Astrocyte of the hippocampus (primary cell): ENCODE results near the gene CLN5.

Source experiments
- DNase-seq: peaks from one replicate; pipeline ENCODE4 v3.0.0; 2011; ENCODE audit warnings: low read depth, low spot score

Gene CLN5

GRCh38 chr13:77016888-77017623 is 25.2 kb downstream of the CLN5 start:
- no peak for DNase-seq

GRCh38 chr13:77019756-77020155 is 27.9 kb downstream of the CLN5 start:
- no peak for DNase-seq

DNA sequence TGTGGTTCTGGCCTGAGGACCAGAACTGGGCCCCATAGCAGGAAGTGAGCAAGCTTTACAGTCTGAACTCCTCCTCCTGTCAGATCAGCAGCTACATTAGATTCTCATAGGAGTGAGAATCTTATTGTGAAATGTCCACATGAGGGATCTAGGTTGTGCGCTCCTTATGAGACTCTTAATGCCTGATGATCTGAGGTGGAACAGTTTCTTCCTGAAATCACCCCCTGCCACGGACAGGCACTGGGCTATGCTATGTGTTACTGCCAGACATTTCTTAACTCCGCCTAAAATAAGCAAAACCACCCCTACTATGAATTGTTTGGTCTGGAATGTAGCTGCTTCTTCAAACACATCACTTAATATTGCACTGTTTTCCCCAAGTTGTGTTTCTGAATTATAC is 30.5 kb downstream of the CLN5 start:
- DNase-seq = no peak

DNA sequence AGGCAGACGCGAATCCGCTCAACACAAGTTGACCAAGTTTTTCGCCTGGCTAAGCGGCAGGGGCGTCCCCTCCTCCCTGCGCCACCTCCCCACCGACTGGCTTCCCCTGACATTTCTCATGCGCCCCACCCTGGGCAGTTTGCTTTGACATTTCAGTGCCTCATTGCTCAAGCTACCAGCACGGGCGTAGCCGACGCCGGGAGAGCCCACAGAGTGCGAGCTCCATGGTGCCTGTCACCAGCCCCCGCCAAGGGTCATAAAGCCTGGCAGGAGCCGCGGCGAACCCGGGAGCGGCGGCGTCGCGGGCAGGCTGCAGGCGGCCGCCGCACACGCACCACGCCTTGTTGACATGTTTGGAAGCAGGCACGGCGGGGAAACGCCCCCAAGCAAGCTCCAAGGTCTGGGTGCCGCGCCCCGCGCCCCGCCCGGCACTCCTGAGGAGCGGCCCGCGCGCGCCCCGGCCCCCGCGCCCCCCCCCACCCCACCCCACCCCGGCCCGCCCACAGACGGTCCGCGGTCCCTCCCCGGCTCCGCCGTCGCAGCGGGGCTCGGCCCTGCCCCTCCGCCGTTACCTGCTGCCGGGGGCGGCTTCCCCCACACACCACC is 34.5 kb downstream of the CLN5 start:
- DNase-seq = peak; percentile 73

GRCh38 chr13:77026861-77027621 is 35.2 kb downstream of the CLN5 start, which contains the start of gene FBXL3:
Gene FBXL3, minus strand, starts transcription at chr13:77027159. Its CDS starts 5,299 bp downstream, at chr13:77021860.
- peak; percentile 96 for DNase-seq

- peak; percentile 46 for DNase-seq
Measured at GRCh38 chr13:77028202-77028601, 36.3 kb downstream of the CLN5 start.

DNA sequence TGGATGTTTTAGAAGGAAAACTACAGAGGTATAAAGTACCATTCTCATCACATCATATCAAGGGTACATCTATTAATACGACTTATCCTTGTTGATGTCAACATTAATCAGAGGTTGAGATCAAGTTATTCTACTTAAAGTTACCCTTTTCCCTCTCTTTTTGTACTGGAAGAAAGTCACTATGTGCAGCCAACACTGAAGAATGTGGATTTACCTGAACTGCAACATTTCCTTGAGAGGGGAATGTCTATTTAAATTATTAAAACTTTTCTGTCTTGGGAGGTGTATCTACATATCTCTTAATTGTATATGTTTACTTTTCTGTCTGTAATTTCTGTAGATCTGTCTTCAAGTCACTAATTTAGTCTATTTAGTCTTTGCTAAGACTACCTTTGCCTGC is 37.6 kb downstream of the CLN5 start:
- DNase-seq = no peak

GRCh38 chr13:77031656-77032243 is 39.9 kb downstream of the CLN5 start:
- DNase-seq = no peak

DNA sequence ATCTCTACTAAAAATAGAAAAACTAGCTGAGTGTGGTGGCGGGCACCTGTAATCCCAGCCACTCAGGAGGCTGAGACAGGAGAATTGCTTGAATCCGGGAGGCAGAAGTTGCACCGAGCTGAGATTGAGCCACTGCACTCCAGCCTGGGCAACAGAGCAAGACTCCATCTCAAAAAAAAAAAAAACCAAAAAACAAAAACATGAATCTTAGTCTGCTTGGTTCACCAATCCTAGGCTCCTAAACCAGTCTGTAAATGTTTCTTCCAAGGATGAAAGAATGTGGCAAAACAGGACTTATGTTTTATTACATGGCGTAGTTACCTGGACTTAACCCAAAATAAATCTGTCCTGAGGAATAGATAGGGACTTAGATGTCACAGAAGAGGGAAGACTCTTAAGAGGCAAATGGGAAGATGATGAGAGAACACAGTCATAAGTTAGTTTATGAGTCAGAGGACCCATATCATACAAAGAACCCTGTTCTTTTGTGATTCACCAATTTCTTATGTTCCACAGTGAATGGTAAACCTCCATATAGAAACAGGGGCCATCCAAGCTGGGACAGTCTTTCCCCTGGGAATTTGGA is 41.9 kb downstream of the CLN5 start:
- no peak for DNase-seq

DNA sequence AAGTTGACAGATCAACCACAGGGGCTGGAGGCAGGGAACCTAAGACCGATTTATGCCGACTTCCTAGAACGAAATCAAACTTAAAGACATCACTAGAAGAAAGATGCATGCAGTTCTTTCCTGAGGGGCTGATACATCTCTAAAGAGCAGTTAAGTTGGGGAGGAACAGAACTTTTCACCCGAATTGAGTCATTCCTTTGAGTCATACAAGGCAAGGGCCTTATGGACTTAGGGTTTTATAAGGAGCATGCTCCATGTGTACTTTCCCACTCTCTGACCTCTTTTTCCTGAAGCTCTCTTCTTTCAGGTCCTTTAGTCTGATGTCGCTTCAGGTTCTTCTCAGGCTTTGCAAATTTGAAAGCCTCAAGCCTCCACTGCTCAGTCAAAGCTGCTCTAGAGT is 43.0 kb downstream of the CLN5 start:
- DNase-seq = no peak

- no peak for DNase-seq
Measured at GRCh38 chr13:77036279-77036678, 44.4 kb downstream of the CLN5 start.

- no peak for DNase-seq
Measured at GRCh38 chr13:77038907-77039480, 47.1 kb downstream of the CLN5 start.

DNA sequence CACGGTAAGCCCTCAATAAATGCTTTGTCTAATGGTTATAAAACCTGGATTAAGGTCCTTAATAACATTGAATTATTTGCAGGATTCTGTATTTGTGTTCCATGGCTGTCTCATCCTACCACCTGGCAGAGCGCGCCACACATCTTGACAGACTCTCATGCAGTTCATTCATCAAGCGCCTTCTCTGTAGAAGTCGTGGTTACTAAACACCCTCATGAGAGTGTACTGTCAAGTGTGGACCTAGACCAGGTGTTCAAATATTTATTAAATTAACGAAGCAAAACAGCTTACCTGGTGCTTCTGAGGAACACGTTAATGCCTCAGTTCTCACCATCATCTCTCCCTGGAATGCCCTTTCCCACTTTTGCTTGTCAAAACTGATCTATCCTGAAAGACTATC is 48.2 kb downstream of the CLN5 start:
- no peak for DNase-seq

GRCh38 chr13:77040835-77041234 is 49.0 kb downstream of the CLN5 start:
- no peak for DNase-seq

- no peak for DNase-seq
Measured at GRCh38 chr13:77042566-77043177, 50.8 kb downstream of the CLN5 start.

GRCh38 chr13:77047649-77048343 is 55.9 kb downstream of the CLN5 start:
- DNase-seq = no peak

DNA sequence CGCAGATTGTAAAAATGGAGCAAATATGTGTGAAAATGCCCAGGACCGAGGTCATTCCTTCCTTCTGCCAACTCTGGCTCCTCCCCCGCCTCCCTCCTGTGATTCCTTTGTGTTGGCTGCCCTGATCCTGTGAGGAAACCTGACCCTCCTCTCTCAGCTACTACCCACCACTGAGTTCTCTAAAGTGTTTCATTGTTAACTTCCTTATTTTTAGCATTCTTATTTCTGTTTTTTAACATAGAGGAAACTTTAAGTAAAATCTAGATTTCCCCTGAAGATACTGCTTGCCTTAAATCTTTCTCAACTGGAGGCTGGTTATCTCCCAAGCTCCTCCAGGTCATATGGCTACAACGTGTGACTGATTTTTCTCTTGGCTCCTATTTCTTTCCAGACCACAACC is 56.8 kb downstream of the CLN5 start:
- DNase-seq = peak; percentile 16

GRCh38 chr13:77053192-77053591 is 61.3 kb downstream of the CLN5 start:
- DNase-seq = no peak
